Endothelial cell of umbilical vein (primary cell): ENCODE data around the gene MST1.

Experiments
- CTCF ChIP-seq, 2 donors: IDR thresholded peaks; 1 replicate in 1 of 2; 2 replicates in 1 of 2; pipeline ENCODE4 v1.5.1; 2011; ENCODE audit warnings: low read length in 2 of 2, mild to moderate bottlenecking in 2 of 2, moderate library complexity in 2 of 2, control low read depth in 1 of 2, inconsistent platforms in 1 of 2, low read depth in 1 of 2; ENCODE audit not compliant: insufficient read depth in 1 of 2; ENCODE audit errors: extremely low read depth in 1 of 2
- EZH2 ChIP-seq: IDR thresholded peaks from 2 replicates; pipeline ENCODE4 v1.6.1; 2012; ENCODE audit warnings: borderline replicate concordance, low read depth, mild to moderate bottlenecking, moderate library complexity, low read length, inconsistent platforms; ENCODE audit not compliant: severe bottlenecking
- MYC ChIP-seq: IDR thresholded peaks from one replicate; pipeline ENCODE4 v1.6.1; 2011; ENCODE audit warnings: mild to moderate bottlenecking, low read depth, low read length
- POLR2A ChIP-seq: IDR thresholded peaks from 2 replicates; pipeline ENCODE4 v1.6.1; 2012; ENCODE audit warnings: low read depth, mild to moderate bottlenecking, control low read depth, low read length
- POLR2AphosphoS5 ChIP-seq: IDR thresholded peaks from 2 replicates; pipeline ENCODE4 v1.6.1; 2012; ENCODE audit warnings: low read depth, mild to moderate bottlenecking, control low read depth, low read length, moderate library complexity; ENCODE audit not compliant: insufficient read depth

DNA sequence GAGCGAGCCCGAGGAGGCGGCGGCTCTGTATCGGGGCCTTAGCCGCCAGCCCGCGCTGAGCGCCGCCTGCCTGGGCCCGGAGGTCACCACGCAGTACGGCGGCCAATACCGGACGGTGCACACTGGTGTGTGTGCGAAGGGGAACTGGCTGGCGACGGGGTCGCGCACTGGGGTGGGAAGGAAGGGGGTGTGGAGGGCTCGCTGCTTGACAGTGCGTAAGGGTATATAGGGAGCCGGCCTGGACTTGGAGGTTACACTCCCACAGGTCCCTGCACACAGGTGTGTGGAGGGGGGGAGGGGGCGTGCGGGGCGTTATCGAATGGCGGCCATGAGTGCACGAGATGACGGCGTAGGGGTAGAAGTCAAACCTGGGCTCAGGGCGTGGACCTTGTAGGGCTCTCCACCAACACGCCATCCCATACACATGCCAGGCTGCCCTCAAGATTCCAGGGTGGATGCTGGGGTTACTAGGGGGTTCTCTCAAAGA lies 14.7 kb downstream of the MST1 start:
- TF ChIP-seq CTCF (IDR thresholded peaks at IDR 0.05; ENCODE audit: extremely low read depth in 1 of 2, insufficient read depth in 1 of 2, low read depth in 1 of 2, low read length in 2 of 2) (no peak), POLR2AphosphoS5 (no peak), EZH2 (no peak), POLR2A (no peak), MYC (no peak)
